Endodermal cell (in vitro differentiated cells): ENCODE data around the gene CXXC5. TPM values are rescaled to one million over a fixed set of nuclear protein-coding genes. Genes with fewer than 3 reads are reported as not detected.

ENCODE experiments used
- DNase-seq: peaks from one replicate; pipeline ENCODE4 v3.0.0-alpha.2; 2017
- H3K27ac ChIP-seq: 2 replicates; pipeline ENCODE4 v1.5.1; 2013; ENCODE audit warnings: mild to moderate bottlenecking, low read depth, low read length, moderate library complexity
- H3K27me3 ChIP-seq: 2 replicates; pipeline ENCODE4 v1.6.1; 2013; ENCODE audit warnings: mild to moderate bottlenecking, low read length, moderate library complexity; ENCODE audit not compliant: insufficient read depth, control insufficient read depth, poor library complexity, severe bottlenecking
- H3K36me3 ChIP-seq: 2 replicates; pipeline ENCODE4 v1.7.0; 2013; ENCODE audit warnings: mild to moderate bottlenecking, low read length, moderate library complexity; ENCODE audit not compliant: control insufficient read depth, insufficient read depth
- H3K4me1 ChIP-seq: one replicate; pipeline ENCODE4 v1.7.0; 2013; ENCODE audit warnings: low read length; ENCODE audit not compliant: control insufficient read depth, insufficient read depth
- H3K4me3 ChIP-seq: 2 replicates; pipeline ENCODE4 v1.5.1; 2013; ENCODE audit warnings: mild to moderate bottlenecking, low read length, moderate library complexity
- H3K9ac ChIP-seq: 2 replicates; pipeline ENCODE4 v1.6.1; 2013; ENCODE audit warnings: mild to moderate bottlenecking, low read length, moderate library complexity; ENCODE audit not compliant: poor library complexity, severe bottlenecking; ENCODE audit errors: extremely low read depth
- H3K9me3 ChIP-seq: 2 replicates; pipeline ENCODE4 v1.6.1; 2013; ENCODE audit warnings: mild to moderate bottlenecking, low read length, moderate library complexity; ENCODE audit not compliant: control insufficient read depth
- H3K27ac Mint-ChIP-seq: 2 replicates; pipeline ENCODE4 v1.8.0; 2020; ENCODE audit warnings: mixed read lengths
- H3K27me3 Mint-ChIP-seq: 2 replicates; pipeline ENCODE4 v1.8.0; 2021; ENCODE audit warnings: mild to moderate bottlenecking, mixed read lengths; ENCODE audit not compliant: insufficient read depth
- H3K36me3 Mint-ChIP-seq: 2 replicates; pipeline ENCODE4 v1.8.0; 2020; ENCODE audit warnings: low read depth, mixed read lengths
- H3K4me1 Mint-ChIP-seq: 2 replicates; pipeline ENCODE4 v1.8.0; 2020; ENCODE audit warnings: mixed read lengths
- H3K4me3 Mint-ChIP-seq: 2 replicates; pipeline ENCODE4 v1.8.0; 2020; ENCODE audit warnings: mild to moderate bottlenecking, moderate library complexity, mixed read lengths
- H3K9me3 Mint-ChIP-seq: 2 replicates; pipeline ENCODE4 v1.8.0; 2020; ENCODE audit warnings: mild to moderate bottlenecking, mixed read lengths
- CTCF ChIP-seq: fragments of 200-600 bp; sonication (generic); conservative IDR thresholded peaks from 2 replicates; pipeline ENCODE4 v1.5.0; 2021; ENCODE audit warnings: antibody characterized with exemption, mild to moderate bottlenecking
- WGBS, 2 experiments: methylation state at CpG; one replicate each; pipeline versions ENCODE4 v1.1.5 to v1.1.7; 2013; ENCODE audit warnings: missing lambda C conversion rate in 2 of 2, mixed read lengths in 1 of 2; ENCODE audit not compliant: insufficient coverage in 1 of 2, insufficient read length in 1 of 2; 5-methylcytosine and 5-hydroxymethylcytosine counted together
- total RNA-seq, 2 donors: library from RNA; stranded (reverse); fragmentation: NEBNext Ultra II Directional in 1 of 2; extraction: Animal tissue kit (Norgen Biotek cat#: 25700) in 1 of 2; gene quantifications; 2 replicates in 1 of 2; 3 replicates in 1 of 2; pipeline ENCODE4 v1.2.1, GENCODE V29; 2021

The CXXC5 gene
- total RNA-seq, 2 donors from 2014 or later = 50.5 to 67.9 TPM

GRCh38 chr5:139699351-139699750 is 51.2 kb downstream of the CXXC5 start:
- Mint-ChIP-seq H3K9me3 (no peaks in the 10 kb centered on the region), H3K36me3 (no peaks in the 10 kb centered on the region), H3K4me3 (no peak overlapping the region), H3K27ac (peak overlapping the region; percentile 91), H3K4me1 (peaks cover 38% of the 10 kb centered on the region), H3K27me3 (peaks cover 6% of the 10 kb centered on the region)
- no peak overlapping the region for H3K9ac ChIP-seq
- H3K4me1 ChIP-seq = peaks cover 19% of the 10 kb centered on the region
- H3K9me3 ChIP-seq = no peaks in the 10 kb centered on the region
- no peaks in the 10 kb centered on the region for H3K27me3 ChIP-seq
- no peaks in the 10 kb centered on the region for H3K36me3 ChIP-seq
- 98 to 100% methylated on average over 2 of the region's 2 CpGs for WGBS, 2 experiments
- H3K27ac ChIP-seq = no peak overlapping the region
- DNase-seq = peak; percentile 61
- no peak for TF ChIP-seq CTCF
- H3K4me3 ChIP-seq = no peak overlapping the region

DNA sequence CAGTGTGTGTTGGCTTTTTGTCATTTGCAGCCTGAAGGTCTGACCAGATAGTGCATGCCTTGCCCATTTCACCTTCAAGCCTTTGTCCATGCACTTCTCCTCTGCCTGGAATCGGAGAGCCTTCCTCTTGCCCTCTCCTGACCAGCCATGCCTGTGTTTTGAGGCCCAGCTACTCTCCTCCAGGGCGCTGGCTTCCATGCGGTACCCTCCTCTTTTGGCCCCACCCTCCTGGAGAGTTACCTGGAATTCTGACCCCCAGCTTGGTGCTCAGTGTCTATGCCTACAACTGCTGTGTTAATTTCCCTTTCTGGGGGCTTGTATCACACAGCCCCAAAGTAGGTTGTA is 52.5 kb downstream of the CXXC5 start:
- H3K4me3 Mint-ChIP-seq = peak overlapping the region; percentile 42
- peak; percentile 76 for DNase-seq
- Histone ChIP-seq H3K4me1 (peaks cover 19% of the 10 kb centered on the region), H3K4me3 (peak overlapping the region; percentile 23), H3K9me3 (no peaks in the 10 kb centered on the region), H3K9ac (no peak overlapping the region), H3K27ac (no peak overlapping the region), H3K36me3 (no peaks in the 10 kb centered on the region), H3K27me3 (no peaks in the 10 kb centered on the region)
- H3K27me3 Mint-ChIP-seq = peaks cover 5% of the 10 kb centered on the region
- TF ChIP-seq CTCF = no peak
- H3K4me1 Mint-ChIP-seq = peaks cover 42% of the 10 kb centered on the region
- H3K9me3 Mint-ChIP-seq = no peaks in the 10 kb centered on the region
- H3K27ac Mint-ChIP-seq = peak overlapping the region; percentile 95
- 57 to 75% methylated on average over 1 to 3 of the region's 3 CpGs for WGBS, 2 experiments
- no peaks in the 10 kb centered on the region for H3K36me3 Mint-ChIP-seq

DNA sequence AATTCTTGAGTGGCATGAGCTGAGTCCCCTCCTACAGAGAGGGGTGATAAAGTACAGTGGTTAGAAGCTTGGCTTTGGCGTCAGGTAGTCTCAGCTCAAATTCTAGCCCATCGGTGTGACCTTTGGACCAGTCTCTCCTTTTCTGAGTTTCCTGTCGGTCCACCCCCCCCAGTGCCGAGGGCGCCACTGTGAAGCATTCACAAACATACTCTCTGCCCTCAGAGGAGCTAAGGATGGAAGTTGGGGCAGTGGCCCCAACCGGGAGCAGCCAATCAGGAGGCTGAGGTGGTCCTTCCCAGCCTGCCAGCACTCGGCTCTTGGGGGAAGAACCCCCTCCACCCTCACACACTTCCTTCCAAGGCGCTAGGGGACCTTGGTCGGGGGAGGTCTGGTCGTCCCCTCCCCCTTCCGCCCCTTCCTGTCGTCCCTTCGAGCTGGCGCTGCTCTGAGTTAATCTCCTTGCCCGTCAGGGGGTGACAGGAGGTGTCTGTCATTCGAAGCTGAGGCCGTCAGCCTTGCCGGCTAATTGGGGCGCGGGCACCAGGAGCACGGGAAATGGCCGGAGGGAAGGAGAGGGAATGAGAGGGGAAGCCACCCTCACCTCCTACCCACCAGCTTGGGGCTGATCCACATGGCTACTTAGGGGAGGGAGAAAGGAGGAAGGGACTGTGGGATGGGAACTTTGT is 53.0 kb downstream of the CXXC5 start:
- Histone ChIP-seq H3K27me3 (no peaks in the 10 kb centered on the region), H3K9me3 (no peaks in the 10 kb centered on the region), H3K27ac (peak overlapping the region; percentile 21), H3K4me3 (peak overlapping the region; percentile 23), H3K4me1 (peaks cover 19% of the 10 kb centered on the region), H3K36me3 (no peaks in the 10 kb centered on the region), H3K9ac (no peak overlapping the region)
- Mint-ChIP-seq H3K27ac (peak overlapping the region; percentile 95), H3K4me1 (peaks cover 47% of the 10 kb centered on the region), H3K4me3 (peak overlapping the region; percentile 42), H3K27me3 (peaks cover 5% of the 10 kb centered on the region), H3K36me3 (no peaks in the 10 kb centered on the region), H3K9me3 (no peaks in the 10 kb centered on the region)
- peak; percentile 17 for TF ChIP-seq CTCF
- DNase-seq = peak; percentile 95
- WGBS, 2 experiments = 5 to 7% methylated on average over 7 to 20 of the region's 22 CpGs
